ENCODE measurements around the gene TCEAL9.
"Not testable (repeated sequence)": the region's sequence is repeated elsewhere in the genome, so short reads cannot be mapped to it uniquely, and the experiment has no call there.

TCEAL9 gene

DNA sequence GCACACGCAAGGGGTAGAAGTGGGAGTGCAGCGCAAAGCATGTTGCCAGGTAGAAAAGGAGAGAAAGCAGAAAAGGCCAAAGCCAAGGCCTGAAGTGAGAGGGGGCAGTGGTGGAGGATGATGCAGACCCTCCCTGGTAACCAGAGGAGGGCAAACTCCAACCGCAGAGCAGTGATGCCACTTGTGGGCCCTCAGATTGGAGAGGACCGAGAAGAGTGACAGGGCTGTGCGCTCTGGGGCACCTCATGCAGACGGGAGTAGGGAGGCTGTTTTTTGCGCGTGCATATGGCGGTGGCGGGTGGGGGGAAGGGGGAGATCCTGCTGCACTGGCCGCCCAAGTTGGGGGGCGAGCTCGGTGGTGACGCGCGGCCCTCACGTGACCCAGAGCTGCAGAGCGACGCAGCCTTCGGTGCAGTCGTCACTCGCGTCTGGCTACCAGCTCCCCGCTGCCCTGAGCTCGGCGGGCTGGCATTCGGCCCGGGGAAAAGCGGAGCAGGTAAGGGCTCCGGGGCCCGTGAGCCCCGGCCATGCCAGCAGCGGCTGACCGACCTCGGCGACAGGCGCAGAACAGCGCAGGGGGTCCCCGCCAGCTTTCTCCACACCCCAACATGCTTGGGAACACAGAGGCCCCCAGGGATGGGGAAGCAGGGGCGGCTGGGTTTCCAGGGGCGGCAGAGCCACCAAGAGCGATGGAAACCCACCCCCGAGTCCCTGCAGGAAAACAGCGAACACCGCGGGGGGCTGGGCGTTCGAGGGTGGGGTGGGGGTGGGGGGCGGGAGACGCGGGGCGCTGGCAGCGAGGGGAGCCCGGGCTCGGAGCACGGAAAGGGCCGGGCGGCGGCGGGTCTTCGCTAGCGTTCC, 20.0 kb downstream of the TCEAL9 start, which contains the start of gene BEX3:
BEX3 (plus strand) TSS at position 421 of the 861 bp plus-strand sequence. CDS start 984 bp downstream, outside the sequence.
- no peak within 1 kb of the TSS for H3K4me3 ChIP-seq (ENCODE audit: low read depth, low read length)
- no peak for DNase-seq (ENCODE audit: low read depth)
- TF ChIP-seq POLR2A (IDR thresholded peaks at IDR 0.05; ENCODE audit: extremely low read depth, insufficient read length): no peak
- TF ChIP-seq MYC (IDR thresholded peaks at IDR 0.05; ENCODE audit: low read depth, low read length): no peak

DNA sequence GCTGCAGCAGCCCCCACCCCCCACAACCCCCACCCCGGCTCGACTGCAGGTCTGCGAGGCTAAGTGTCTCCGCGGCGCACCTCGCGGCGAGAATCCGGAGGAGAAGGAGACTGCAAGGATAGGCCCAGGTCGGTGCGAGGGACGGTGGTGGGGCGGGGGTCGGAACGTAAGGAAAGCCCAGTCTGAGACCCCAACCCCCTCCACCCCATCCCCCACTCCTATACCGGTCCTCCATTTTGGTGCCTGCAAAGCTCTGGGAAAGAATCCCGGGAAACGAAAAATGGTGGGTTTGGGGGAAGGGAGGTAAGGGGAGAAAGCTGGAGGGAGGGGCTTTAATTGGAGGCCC, 20.6 kb downstream of the TCEAL9 start:
- DNase-seq (ENCODE audit: low read depth): no peak
- TF ChIP-seq POLR2A (IDR thresholded peaks at IDR 0.05; ENCODE audit: extremely low read depth, insufficient read length) (no peak), MYC (IDR thresholded peaks at IDR 0.05; ENCODE audit: low read depth, low read length) (no peak)
- TF ChIP-seq, protein P1, sequence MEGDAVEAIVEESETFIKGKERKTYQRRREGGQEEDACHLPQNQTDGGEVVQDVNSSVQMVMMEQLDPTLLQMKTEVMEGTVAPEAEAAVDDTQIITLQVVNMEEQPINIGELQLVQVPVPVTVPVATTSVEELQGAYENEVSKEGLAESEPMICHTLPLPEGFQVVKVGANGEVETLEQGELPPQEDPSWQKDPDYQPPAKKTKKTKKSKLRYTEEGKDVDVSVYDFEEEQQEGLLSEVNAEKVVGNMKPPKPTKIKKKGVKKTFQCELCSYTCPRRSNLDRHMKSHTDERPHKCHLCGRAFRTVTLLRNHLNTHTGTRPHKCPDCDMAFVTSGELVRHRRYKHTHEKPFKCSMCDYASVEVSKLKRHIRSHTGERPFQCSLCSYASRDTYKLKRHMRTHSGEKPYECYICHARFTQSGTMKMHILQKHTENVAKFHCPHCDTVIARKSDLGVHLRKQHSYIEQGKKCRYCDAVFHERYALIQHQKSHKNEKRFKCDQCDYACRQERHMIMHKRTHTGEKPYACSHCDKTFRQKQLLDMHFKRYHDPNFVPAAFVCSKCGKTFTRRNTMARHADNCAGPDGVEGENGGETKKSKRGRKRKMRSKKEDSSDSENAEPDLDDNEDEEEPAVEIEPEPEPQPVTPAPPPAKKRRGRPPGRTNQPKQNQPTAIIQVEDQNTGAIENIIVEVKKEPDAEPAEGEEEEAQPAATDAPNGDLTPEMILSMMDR (IDR thresholded peaks at IDR 0.05; ENCODE audit: low read depth, low read length): no peak
- TF ChIP-seq, protein P2, sequence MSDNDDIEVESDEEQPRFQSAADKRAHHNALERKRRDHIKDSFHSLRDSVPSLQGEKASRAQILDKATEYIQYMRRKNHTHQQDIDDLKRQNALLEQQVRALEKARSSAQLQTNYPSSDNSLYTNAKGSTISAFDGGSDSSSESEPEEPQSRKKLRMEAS (IDR thresholded peaks at IDR 0.05; ENCODE audit: low read depth, low read length): no peak
- H3K4me3 ChIP-seq (ENCODE audit: low read depth, low read length): no peak overlapping the region

DNA sequence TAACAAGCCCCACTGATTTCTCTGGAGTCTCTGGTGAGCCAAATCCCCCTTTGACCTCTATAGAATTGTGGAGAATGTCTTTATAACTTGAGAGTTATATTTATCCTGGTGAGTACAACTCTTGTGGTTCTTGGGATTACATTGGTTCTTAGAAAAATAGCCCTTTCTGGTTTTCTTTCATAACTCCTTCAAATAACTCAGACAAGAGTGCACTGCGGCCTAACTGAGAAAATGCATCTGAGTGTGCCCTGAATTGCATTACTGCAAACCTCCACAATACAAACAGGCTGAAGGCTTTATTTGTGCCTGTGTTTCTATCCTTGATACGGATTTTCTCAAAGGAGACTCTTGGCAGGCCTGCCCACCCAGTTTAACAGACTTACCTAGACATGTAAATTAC, 22.7 kb downstream of the TCEAL9 start:
- no peak for DNase-seq (ENCODE audit: low read depth)
- H3K4me3 ChIP-seq (ENCODE audit: low read depth, low read length): no peak overlapping the region
- TF ChIP-seq POLR2A (IDR thresholded peaks at IDR 0.05; ENCODE audit: extremely low read depth, insufficient read length) (no peak), MYC (IDR thresholded peaks at IDR 0.05; ENCODE audit: low read depth, low read length) (no peak)
- TF ChIP-seq, protein P1 (IDR thresholded peaks at IDR 0.05; ENCODE audit: low read depth, low read length): no peak
- TF ChIP-seq, protein P2 (IDR thresholded peaks at IDR 0.05; ENCODE audit: low read depth, low read length): no peak

DNA sequence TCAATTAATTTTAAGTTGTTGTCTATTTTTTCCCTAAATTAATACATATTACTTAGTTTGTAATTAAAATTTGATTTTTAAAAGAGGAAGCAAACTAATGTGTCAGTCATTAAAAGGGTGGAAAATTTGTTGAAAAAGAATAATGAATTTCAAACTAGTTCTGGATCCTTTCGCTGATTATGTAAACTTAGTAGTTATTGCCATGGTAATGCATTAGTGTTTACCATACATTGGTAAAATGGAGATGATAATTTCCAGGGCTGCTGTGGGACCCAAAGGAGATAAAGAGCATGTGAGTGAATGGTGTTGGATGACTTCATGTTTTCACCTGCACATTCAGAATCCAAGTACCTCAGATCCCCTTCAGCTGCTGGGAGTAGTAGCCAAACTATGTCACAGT, 26.6 kb downstream of the TCEAL9 start:
- no peak for DNase-seq (ENCODE audit: low read depth)
- no peak overlapping the region for H3K4me3 ChIP-seq (ENCODE audit: low read depth, low read length)
- no peak for TF ChIP-seq POLR2A (IDR thresholded peaks at IDR 0.05; ENCODE audit: extremely low read depth, insufficient read length)
- TF ChIP-seq, protein P2 (IDR thresholded peaks at IDR 0.05; ENCODE audit: low read depth, low read length): no peak
- TF ChIP-seq MYC (IDR thresholded peaks at IDR 0.05; ENCODE audit: low read depth, low read length): no peak
- TF ChIP-seq, protein P1 (IDR thresholded peaks at IDR 0.05; ENCODE audit: low read depth, low read length): no peak

DNA sequence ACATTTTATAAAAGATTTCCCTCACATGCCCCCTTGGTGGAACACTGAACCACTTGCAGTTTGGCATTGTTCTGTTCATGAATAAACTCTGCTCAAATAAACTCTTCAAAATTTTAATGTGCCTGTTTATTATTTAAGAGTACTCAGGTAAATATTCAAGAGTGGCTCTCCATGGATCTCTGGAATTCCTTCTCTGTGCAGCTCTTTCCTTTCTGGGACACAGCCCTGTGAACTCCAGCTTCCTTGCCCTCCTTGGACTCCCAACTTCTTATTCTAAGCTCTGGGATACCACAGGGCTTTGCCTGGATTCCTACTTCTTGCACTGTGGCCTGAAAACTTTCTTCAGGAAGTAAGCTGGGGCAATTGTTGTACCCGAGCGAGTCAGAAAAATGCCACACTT, 28.4 kb downstream of the TCEAL9 start:
- TF ChIP-seq POLR2A (IDR thresholded peaks at IDR 0.05; ENCODE audit: extremely low read depth, insufficient read length) (no peak), MYC (IDR thresholded peaks at IDR 0.05; ENCODE audit: low read depth, low read length) (no peak)
- TF ChIP-seq, protein P1 (IDR thresholded peaks at IDR 0.05; ENCODE audit: low read depth, low read length): no peak
- TF ChIP-seq, protein P2 (IDR thresholded peaks at IDR 0.05; ENCODE audit: low read depth, low read length): no peak
- no peak for DNase-seq (ENCODE audit: low read depth)
- H3K4me3 ChIP-seq (ENCODE audit: low read depth, low read length): no peak overlapping the region

DNA sequence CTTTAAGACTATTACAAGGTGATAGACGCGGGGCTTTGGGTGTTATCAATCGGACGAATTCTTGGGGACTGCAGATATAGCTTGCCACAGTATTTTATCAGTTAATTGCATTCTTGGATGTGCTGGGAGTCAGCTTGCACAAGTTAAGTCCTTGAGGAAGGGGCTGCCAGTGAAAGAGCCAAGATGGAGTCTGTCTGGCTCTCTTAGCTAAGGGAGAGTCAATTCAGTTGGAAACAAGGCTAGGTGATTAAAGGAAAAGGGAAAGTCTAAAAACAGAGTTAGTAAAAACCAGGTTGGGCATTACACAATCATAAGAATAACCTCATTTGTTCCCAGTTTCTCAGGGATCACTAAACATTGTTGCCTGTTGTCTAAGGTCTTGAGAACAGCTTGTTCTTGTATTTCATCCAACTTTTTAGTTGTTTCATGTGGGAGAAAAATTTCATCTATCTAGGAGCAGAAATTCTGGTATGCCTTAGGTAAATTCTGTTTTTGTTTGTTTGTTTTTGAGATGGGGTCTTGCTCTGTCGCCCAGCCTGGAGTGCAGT, 29.1 kb downstream of the TCEAL9 start:
- H3K4me3 ChIP-seq (ENCODE audit: low read depth, low read length): not testable (repeated sequence)

More for the DNA sequence above, 29.1 kb downstream of the TCEAL9 start:
- not testable (repeated sequence) for DNase-seq (ENCODE audit: low read depth)
